ENCODE measurements around the gene AGBL1.

AGBL1 gene

DNA sequence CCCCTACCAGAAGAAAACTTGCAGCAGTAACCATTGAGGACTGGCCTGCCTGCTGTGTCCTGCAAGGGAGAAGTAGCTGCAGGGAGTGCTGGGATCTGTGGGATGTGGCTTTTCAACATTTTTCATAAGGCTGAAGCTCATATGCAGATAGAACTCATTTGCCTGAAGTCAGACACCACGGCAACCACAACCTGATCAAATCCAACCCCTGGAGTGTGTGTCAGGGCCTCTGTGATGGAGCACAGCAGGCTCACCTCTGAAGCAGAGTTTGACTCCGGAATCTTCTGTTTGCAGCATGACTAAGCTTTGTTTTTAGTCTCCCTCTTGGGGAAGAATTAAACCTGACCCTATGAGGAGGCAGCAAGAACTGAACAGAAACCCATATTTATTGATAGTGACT, 508.7 kb downstream of the AGBL1 start:
- peaks cover 6% of the 10 kb centered on the region for H3K4me1 Mint-ChIP-seq
- H3K36me3 Mint-ChIP-seq (ENCODE audit: low read depth) = no peaks in the 10 kb centered on the region
- H3K9me3 Mint-ChIP-seq = peaks cover 3% of the 10 kb centered on the region
- H3K27me3 Mint-ChIP-seq (ENCODE audit: low read depth) = no peaks in the 10 kb centered on the region
- H3K4me3 Mint-ChIP-seq = no peak overlapping the region
- TF ChIP-seq, protein P1, sequence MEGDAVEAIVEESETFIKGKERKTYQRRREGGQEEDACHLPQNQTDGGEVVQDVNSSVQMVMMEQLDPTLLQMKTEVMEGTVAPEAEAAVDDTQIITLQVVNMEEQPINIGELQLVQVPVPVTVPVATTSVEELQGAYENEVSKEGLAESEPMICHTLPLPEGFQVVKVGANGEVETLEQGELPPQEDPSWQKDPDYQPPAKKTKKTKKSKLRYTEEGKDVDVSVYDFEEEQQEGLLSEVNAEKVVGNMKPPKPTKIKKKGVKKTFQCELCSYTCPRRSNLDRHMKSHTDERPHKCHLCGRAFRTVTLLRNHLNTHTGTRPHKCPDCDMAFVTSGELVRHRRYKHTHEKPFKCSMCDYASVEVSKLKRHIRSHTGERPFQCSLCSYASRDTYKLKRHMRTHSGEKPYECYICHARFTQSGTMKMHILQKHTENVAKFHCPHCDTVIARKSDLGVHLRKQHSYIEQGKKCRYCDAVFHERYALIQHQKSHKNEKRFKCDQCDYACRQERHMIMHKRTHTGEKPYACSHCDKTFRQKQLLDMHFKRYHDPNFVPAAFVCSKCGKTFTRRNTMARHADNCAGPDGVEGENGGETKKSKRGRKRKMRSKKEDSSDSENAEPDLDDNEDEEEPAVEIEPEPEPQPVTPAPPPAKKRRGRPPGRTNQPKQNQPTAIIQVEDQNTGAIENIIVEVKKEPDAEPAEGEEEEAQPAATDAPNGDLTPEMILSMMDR (IDR thresholded peaks at IDR 0.05; ENCODE audit: unreplicated experiment in 3 of 3) = no peak
- no peak overlapping the region for H3K27ac Mint-ChIP-seq

DNA sequence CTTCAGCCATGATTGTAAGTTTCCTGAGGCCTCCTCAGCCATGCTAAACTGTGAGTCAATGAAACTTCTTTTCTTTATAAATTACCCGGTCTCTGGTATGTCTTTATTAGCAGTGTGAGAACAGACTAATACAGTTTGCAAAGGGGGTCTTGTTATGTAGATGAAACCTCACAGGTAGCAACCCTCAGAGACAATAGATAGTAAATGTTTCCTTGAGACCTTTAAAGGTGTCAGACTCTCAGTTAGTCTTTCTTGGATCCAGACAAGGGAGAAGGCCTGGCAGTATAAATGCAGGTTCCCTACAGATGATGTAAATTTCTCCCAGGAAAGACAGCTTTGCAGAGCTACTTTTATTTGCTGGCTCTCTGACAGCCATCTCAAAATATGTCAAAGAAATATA, 510.8 kb downstream of the AGBL1 start:
- H3K36me3 Mint-ChIP-seq (ENCODE audit: low read depth) = no peaks in the 10 kb centered on the region
- peaks cover 6% of the 10 kb centered on the region for H3K4me1 Mint-ChIP-seq

DNA sequence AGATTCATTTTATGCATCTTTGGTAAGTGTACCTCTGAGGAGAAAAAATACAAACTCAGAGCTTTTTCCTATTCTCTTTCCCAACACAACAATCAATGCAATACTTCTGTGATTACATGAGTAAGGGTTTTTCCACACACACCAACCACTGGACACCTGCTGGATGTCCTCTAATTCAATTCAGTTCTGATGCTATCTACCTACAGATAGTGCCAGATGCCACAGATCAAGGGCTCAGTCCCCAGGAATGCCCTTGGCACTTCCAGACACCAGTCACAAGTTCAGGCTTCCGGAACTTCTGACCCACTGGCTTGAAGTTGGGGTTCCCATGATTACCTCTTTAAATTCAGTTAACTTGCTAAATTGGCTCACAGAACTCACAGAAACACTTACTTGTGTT, 511.5 kb downstream of the AGBL1 start:
- TF ChIP-seq, protein P1 (IDR thresholded peaks at IDR 0.05; ENCODE audit: unreplicated experiment in 3 of 3) = no peak
- Mint-ChIP-seq H3K4me1 (peaks cover 6% of the 10 kb centered on the region), H3K9me3 (peaks cover 4% of the 10 kb centered on the region), H3K27ac (no peak overlapping the region), H3K4me3 (no peak overlapping the region), H3K27me3 (ENCODE audit: low read depth) (peaks cover under 1% of the 10 kb centered on the region), H3K36me3 (ENCODE audit: low read depth) (no peaks in the 10 kb centered on the region)

More for the DNA sequence above, 510.8 kb downstream of the AGBL1 start:
- no peak overlapping the region for H3K27ac Mint-ChIP-seq
- TF ChIP-seq, protein P1 (IDR thresholded peaks at IDR 0.05; ENCODE audit: unreplicated experiment in 3 of 3) = no peak
- no peaks in the 10 kb centered on the region for H3K27me3 Mint-ChIP-seq (ENCODE audit: low read depth)
- peaks cover 3% of the 10 kb centered on the region for H3K9me3 Mint-ChIP-seq
- no peak overlapping the region for H3K4me3 Mint-ChIP-seq

DNA sequence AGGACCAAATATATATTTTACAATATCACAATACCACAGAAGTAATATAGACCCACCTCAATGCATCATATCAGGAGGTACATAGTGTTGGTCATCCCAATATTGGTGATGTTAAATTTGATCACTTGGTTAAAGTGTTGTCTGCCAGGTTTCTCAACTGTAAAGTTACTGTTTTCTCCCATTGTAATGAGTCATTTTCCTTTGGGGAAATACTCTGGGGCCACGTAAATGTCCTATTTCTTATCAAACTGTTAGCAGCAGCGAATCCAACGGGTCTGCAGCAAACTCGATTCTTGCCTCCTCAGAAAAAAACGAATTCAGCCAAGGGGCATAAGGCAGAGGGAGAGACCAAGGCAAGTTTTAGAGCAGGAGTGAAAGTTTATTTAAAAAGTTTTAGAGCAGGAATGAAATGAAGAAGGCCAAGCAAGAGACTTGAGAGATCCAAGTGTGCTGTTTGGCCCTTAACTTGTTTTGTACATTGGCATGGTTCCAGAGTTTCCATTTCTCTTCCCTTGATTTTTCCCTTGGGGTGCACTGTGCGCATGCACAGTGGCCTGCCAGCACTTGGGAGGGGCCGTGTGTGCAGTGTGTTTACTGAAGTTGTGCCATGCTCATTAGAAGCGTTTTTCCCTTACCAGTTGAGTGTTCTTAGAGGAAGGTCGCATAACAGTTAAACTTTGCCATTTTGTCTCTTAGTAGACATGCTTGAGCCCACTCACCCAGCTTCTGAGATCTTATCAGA, 512.5 kb downstream of the AGBL1 start:
- TF ChIP-seq, protein P1 (IDR thresholded peaks at IDR 0.05; ENCODE audit: unreplicated experiment in 3 of 3) = no peak
- Mint-ChIP-seq H3K27me3 (ENCODE audit: low read depth) (peaks cover 8% of the 10 kb centered on the region), H3K4me1 (peaks cover 6% of the 10 kb centered on the region), H3K9me3 (peaks cover 9% of the 10 kb centered on the region), H3K4me3 (no peak overlapping the region), H3K36me3 (ENCODE audit: low read depth) (no peaks in the 10 kb centered on the region), H3K27ac (no peak overlapping the region)

DNA sequence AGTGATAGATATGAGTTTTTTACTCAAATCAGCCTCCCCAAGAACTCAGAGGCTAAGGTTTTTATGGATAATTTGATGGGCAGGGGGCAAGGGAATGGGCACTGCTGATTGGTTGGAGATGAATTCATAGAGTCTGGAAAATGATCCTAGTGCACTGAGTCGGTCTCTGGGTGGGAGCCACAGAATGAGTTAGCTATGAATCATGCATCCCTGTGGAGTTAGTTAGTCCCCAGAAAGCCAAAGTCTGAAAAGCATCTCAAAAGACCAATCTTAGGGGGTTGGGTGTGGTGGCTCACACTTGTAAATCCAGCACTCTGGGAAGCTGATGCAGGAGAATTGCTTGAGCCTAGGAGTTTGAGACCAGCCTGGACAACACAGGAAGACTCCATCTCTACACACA, 516.1 kb downstream of the AGBL1 start:
- Mint-ChIP-seq H3K36me3 (ENCODE audit: low read depth) (no peaks in the 10 kb centered on the region), H3K4me3 (no peak overlapping the region), H3K27me3 (ENCODE audit: low read depth) (peaks cover 9% of the 10 kb centered on the region), H3K4me1 (peaks cover 6% of the 10 kb centered on the region), H3K9me3 (peaks cover 9% of the 10 kb centered on the region), H3K27ac (no peak overlapping the region)
- TF ChIP-seq, protein P1 (IDR thresholded peaks at IDR 0.05; ENCODE audit: unreplicated experiment in 3 of 3) = no peak

DNA sequence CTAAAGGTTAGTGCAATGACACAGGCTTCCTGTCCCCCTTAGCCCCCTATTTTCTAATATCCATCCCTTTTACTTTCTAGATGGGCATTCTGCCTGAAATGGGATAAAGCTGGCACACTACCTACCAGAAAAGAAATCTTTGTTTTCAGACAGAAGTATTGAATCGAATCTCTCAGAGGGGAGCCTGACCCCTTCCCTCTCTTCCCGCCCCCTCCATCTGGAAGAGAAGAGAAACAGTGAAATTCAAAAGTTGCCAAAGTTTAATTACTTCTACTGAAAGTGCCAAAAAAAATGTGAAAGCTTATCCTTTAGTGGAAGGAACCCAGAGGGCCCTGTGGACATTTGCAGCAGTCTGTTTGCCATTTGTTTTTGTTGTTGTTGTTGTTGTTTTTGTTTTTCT, 523.8 kb downstream of the AGBL1 start:
- no peaks in the 10 kb centered on the region for H3K4me1 Mint-ChIP-seq
- TF ChIP-seq, protein P1 (IDR thresholded peaks at IDR 0.05; ENCODE audit: unreplicated experiment in 3 of 3) = no peak
- no peaks in the 10 kb centered on the region for H3K36me3 Mint-ChIP-seq (ENCODE audit: low read depth)
- H3K27me3 Mint-ChIP-seq (ENCODE audit: low read depth) = peaks cover 10% of the 10 kb centered on the region
- H3K9me3 Mint-ChIP-seq = no peaks in the 10 kb centered on the region
- no peak overlapping the region for H3K4me3 Mint-ChIP-seq
- H3K27ac Mint-ChIP-seq = no peak overlapping the region

Measured in nephron (organoid).